ENCODE results near the gene SLCO6A1.

The SLCO6A1 gene

DNA sequence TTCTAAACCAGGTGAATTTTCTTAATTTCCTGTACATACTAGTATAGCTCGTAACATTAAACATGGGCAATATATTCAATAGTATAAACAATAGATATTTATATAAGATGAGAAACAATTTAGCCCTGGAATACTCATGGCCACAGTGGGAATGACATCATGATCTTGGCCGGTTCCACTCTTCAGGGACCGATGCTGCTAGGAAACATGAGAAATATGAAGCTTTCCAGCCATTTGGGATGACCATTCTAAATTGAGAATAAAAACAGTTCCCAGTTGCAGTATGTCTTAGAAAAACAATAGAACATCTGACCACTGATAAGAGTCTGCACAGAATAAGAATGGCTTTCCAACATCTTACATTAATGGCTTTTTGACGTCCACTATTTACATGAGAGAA is 33.3 kb upstream of the SLCO6A1 start:
- Histone ChIP-seq H3K9ac (ENCODE audit: low read length) (no peak overlapping the region), H3K4me1 (ENCODE audit: low read length) (no peaks in the 10 kb centered on the region), H3K9me3 (ENCODE audit: insufficient read depth, low read length) (no peaks in the 10 kb centered on the region), H3K27ac (ENCODE audit: low read length) (no peak overlapping the region), H3K27me3 (ENCODE audit: low read depth, low read length) (no peaks in the 10 kb centered on the region), H3K36me3 (replicated peaks; ENCODE audit: low read depth, low read length) (no peaks in the 10 kb centered on the region), H2AFZ (ENCODE audit: low read depth, low read length) (no peak overlapping the region), H3K79me2 (ENCODE audit: low read length) (no peaks in the 10 kb centered on the region), H3K4me2 (ENCODE audit: low read length) (no peak overlapping the region), H4K20me1 (ENCODE audit: insufficient read depth, low read length) (no peaks in the 10 kb centered on the region), H3K4me3 (ENCODE audit: low read length) (no peak overlapping the region)
- no peak for TF ChIP-seq CTCF (IDR thresholded peaks at IDR 0.05; ENCODE audit: low read depth, low read length)
- TF ChIP-seq EZH2phosphoT487 (IDR thresholded peaks at IDR 0.05; ENCODE audit: low read depth), result no peak

- no peak overlapping the region for H3K4me2 ChIP-seq (ENCODE audit: low read length)
- no peak overlapping the region for H3K9ac ChIP-seq (ENCODE audit: low read length)
- no peaks in the 10 kb centered on the region for H3K4me1 ChIP-seq (ENCODE audit: low read length)
- no peak overlapping the region for H2AFZ ChIP-seq (ENCODE audit: low read depth, low read length)
- H3K27me3 ChIP-seq (ENCODE audit: low read depth, low read length), result no peaks in the 10 kb centered on the region
- H3K36me3 ChIP-seq (replicated peaks; ENCODE audit: low read depth, low read length), result no peaks in the 10 kb centered on the region
- TF ChIP-seq EZH2phosphoT487 (IDR thresholded peaks at IDR 0.05; ENCODE audit: low read depth) (no peak), CTCF (IDR thresholded peaks at IDR 0.05; ENCODE audit: low read depth, low read length) (no peak)
- no peaks in the 10 kb centered on the region for H3K79me2 ChIP-seq (ENCODE audit: low read length)
- no peaks in the 10 kb centered on the region for H4K20me1 ChIP-seq (ENCODE audit: insufficient read depth, low read length)
- H3K27ac ChIP-seq (ENCODE audit: low read length), result no peak overlapping the region
- H3K4me3 ChIP-seq (ENCODE audit: low read length), result no peak overlapping the region
- no peaks in the 10 kb centered on the region for H3K9me3 ChIP-seq (ENCODE audit: insufficient read depth, low read length)
These were observed 32.7 kb upstream of the SLCO6A1 start for GRCh38 chr5:102531506-102531905.

- no peak overlapping the region for H3K4me3 ChIP-seq (ENCODE audit: low read length)
- H3K9me3 ChIP-seq (ENCODE audit: insufficient read depth, low read length), result no peaks in the 10 kb centered on the region
- H3K4me1 ChIP-seq (ENCODE audit: low read length), result no peaks in the 10 kb centered on the region
- no peak overlapping the region for H3K4me2 ChIP-seq (ENCODE audit: low read length)
- H2AFZ ChIP-seq (ENCODE audit: low read depth, low read length), result no peak overlapping the region
- no peaks in the 10 kb centered on the region for H4K20me1 ChIP-seq (ENCODE audit: insufficient read depth, low read length)
- no peak overlapping the region for H3K9ac ChIP-seq (ENCODE audit: low read length)
- H3K36me3 ChIP-seq (replicated peaks; ENCODE audit: low read depth, low read length), result no peaks in the 10 kb centered on the region
- H3K27ac ChIP-seq (ENCODE audit: low read length), result no peak overlapping the region
- no peaks in the 10 kb centered on the region for H3K27me3 ChIP-seq (ENCODE audit: low read depth, low read length)
- no peak for TF ChIP-seq CTCF (IDR thresholded peaks at IDR 0.05; ENCODE audit: low read depth, low read length)
- H3K79me2 ChIP-seq (ENCODE audit: low read length), result no peaks in the 10 kb centered on the region
These were observed 30.6 kb upstream of the SLCO6A1 start for GRCh38 chr5:102529447-102529846.

DNA sequence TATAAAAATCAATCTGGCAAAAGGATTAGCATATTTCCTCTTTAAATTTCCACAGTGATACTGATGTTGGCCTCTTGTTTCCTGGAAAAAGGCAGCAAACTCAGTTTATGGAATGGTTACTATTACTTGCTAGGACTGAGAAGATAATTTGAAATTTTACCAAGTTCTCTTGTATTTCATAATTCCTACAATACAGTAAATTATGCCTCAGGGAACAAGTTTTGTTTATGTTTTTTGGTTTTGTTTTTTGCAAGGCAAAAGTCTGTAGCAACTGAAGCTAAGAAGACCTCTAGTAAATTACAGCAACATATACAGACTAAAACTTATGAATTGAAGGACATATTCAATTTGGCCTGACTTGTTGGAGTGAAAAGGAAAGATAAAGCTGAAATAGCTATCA is 30.2 kb upstream of the SLCO6A1 start:
- Histone ChIP-seq H3K36me3 (replicated peaks; ENCODE audit: low read depth, low read length) (no peaks in the 10 kb centered on the region), H4K20me1 (ENCODE audit: insufficient read depth, low read length) (no peaks in the 10 kb centered on the region), H3K9ac (ENCODE audit: low read length) (no peak overlapping the region), H3K4me3 (ENCODE audit: low read length) (no peak overlapping the region), H3K27ac (ENCODE audit: low read length) (no peak overlapping the region), H2AFZ (ENCODE audit: low read depth, low read length) (no peak overlapping the region), H3K27me3 (ENCODE audit: low read depth, low read length) (no peaks in the 10 kb centered on the region), H3K4me2 (ENCODE audit: low read length) (no peak overlapping the region), H3K4me1 (ENCODE audit: low read length) (peaks cover 2% of the 10 kb centered on the region; the same call in 1 of the 2 replicates), H3K79me2 (ENCODE audit: low read length) (no peaks in the 10 kb centered on the region), H3K9me3 (ENCODE audit: insufficient read depth, low read length) (no peaks in the 10 kb centered on the region)
- TF ChIP-seq CTCF (IDR thresholded peaks at IDR 0.05; ENCODE audit: low read depth, low read length) (no peak), EZH2phosphoT487 (IDR thresholded peaks at IDR 0.05; ENCODE audit: low read depth) (no peak)

Measured in OCI-LY3 (cell line).